ENCODE measurements around the gene CCDC9B.

CCDC9B gene

DNA sequence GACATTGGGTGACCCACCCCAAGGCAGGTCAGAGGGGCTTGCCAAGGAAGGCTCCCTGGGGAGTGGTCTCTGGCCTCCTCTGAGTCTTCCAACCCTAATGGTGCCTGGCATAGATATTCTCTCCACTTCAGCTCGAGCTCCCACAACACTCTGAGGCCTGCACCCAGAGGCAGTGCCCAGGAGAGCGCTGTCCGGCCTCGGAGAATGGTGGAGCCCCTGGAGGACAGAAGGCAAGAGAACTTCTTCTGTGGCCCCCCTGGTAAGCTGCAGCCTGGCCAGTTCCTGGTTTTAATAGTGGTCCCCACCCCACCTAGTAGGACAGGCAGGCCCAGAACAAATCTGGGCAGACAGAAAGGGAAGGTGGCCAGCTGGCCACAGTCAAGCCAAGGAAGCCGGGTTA is 24.3 kb upstream of the CCDC9B start:
- DNase-seq, result no peak

- DNase-seq, result no peak
Observed at GRCh38 chr15:40364251-40364650, 23.5 kb upstream of the CCDC9B start.

DNA sequence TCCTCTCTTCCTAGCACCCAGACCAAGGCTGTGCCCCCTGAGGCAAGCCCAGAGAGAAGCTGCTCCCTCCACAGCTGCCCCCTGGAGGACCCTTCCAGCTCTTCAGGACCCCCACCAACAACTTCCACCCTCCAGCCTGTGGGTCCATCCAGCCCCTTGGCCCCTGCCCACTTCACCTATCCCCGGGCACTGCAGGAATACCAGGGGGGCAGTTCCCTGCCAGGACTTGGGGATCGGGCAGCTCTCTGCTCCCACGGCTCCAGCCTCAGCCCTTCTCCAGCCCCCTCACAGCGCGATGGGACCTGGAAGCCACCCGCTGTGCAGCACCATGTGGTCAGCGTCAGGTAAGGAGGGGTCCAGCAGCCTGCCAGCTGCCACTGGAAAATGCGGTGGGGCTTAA is 22.9 kb upstream of the CCDC9B start:
- no peak for DNase-seq

- DNase-seq, result no peak
Observed at GRCh38 chr15:40361640-40362039, 20.9 kb upstream of the CCDC9B start.

GRCh38 chr15:40360015-40360414 is 19.3 kb upstream of the CCDC9B start:
- no peak for DNase-seq

GRCh38 chr15:40358471-40359353 is 18.0 kb upstream of the CCDC9B start:
- no peak for DNase-seq

DNA sequence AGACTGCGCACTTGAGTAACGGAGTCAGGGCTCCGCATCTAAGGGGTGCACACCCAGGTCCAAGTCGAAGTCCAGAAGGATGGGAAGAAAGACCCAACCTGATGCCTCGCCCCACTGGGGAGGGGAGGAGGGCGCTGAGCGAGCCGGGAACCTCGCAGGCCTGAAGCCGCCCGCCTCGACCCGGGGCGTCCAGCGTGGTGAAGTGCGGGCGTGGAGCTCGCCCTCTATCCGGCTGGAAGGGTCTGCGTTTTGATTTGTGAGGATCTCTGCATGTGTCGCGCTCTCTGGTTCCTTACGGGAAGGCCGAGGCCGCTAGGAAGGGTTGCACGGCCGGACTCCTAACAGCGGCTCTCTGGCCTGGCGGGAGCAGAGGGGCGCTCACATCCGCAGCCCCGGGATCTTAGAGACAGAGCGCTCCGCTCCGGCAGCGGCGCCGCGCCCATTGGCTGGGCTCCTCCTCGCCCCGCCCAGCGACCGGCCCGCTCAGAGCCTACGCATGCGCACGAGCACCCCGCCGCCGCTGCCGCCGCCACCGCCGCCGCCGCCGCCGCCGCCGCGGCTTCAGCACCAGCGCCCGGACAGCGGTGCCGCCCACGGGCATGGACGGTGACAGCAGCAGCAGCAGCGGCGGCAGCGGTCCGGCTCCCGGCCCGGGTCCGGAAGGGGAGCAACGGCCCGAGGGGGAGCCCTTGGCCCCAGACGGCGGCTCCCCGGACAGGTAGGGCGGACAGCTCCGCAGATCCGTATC is 17.2 kb upstream of the CCDC9B start, which contains the start of gene DISP2:
DISP2 (plus strand) TSS at position 497 of the 748 bp plus-strand sequence; CDS start at position 600, 103 bp downstream.
- peak; percentile 34 for DNase-seq

GRCh38 chr15:40357246-40357645 is 16.5 kb upstream of the CCDC9B start:
- no peak for DNase-seq

- no peak for DNase-seq
Observed at GRCh38 chr15:40355976-40356585, 15.3 kb upstream of the CCDC9B start.

- DNase-seq, result no peak
Observed at GRCh38 chr15:40354408-40355171, 13.9 kb upstream of the CCDC9B start.

GRCh38 chr15:40353697-40354096 is 13.0 kb upstream of the CCDC9B start:
- no peak for DNase-seq

GRCh38 chr15:40352281-40352901 is 11.7 kb upstream of the CCDC9B start:
- no peak for DNase-seq

DNA sequence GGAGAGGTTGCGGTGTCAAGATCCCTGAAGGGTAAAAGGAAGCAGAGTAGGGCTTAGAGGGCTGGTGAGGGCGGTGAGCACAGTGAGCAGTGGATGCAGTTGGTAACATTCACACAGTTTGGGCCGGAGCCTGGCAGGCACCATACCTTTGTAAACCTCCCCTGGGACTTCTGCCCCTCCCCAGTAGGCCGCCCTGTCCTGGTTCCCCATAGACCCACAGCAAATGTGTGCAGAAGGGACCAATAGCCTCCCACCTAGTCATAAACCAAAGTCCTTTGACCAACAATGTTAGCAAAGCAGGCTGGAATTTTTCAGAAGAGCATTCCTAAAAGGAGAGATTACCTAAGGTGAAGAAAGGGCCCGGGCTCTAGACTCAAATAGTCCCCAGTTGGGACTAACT is 8.4 kb upstream of the CCDC9B start:
- DNase-seq, result no peak

- DNase-seq, result no peak
Observed at GRCh38 chr15:40348474-40348870, 7.7 kb upstream of the CCDC9B start.

- DNase-seq, result no peak
Observed at GRCh38 chr15:40347559-40348473, 7.1 kb upstream of the CCDC9B start.

DNA sequence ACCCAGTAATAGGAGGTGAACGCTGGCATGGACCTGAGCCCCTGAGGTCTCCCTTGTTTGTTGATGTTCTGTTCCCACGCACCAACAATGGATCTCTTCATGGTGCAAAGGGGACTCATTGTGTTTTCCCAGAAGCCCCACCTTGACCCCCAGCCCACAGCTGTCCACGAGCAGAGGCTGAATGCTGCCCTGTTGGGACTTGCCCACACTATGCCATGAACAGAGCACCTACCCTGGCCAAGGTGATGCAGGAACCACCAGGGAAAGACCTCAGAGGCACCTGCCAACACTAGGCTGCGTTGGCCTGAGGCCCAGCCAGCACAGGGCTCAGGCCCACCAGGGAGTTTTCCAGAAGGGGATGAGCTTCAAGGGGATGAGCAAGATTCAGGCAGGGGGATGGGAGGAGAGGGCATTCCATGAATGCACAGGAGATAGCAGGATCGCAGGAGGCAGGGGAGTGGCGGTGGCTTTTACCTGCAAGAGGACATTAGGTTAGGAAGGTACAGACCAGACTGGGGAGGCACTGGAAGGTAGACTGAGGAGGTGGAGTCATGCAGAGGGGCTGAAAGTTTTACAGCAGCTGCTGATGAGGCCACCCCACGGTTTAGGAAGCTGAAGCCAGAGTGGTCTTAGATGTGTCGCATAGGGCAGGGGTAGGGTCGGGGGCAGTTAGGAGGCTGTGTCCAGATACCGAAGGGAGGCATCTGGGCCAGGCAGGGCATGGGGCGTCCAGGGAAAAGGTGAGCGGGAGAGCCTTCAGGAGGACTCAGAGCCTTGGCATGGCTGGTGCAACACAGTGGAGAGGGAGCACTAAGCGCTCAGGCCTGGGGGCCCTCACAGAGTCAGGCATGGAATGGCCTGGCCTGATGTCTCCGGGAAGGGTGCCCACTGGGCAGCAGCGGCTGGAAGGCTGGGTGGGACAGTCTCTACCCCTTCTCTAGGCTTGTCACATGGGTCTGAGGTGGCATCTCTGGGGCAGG is 6.1 kb upstream of the CCDC9B start:
- no peak for DNase-seq

- no peak for DNase-seq
Observed at GRCh38 chr15:40345867-40346578, 5.3 kb upstream of the CCDC9B start.

GRCh38 chr15:40345225-40345866 is 4.6 kb upstream of the CCDC9B start:
- no peak for DNase-seq

GRCh38 chr15:40344631-40345120 is 3.9 kb upstream of the CCDC9B start:
- DNase-seq, result no peak

Measured in cortex of kidney (tissue), 1 donor.